ENCODE data around the gene NSUN2. TPM values are rescaled to one million over a fixed set of nuclear protein-coding genes. Genes with fewer than 3 reads are reported as not detected.

Gene NSUN2
- total and polyA plus RNA-seq, 9 donors = 33.5 to 52.1 (median 39.3) TPM

GRCh38 chr5:6678385-6678784 lies 45.5 kb upstream of the NSUN2 start:
- intact Hi-C loops (cut with DNase I) = no loop called here
- H3K27me3 ChIP-seq = no peaks in the 10 kb centered on the region
- no peak for DNase-seq
- no peak overlapping the region for H3K4me3 ChIP-seq
- H3K4me1 ChIP-seq (ENCODE audit: insufficient read depth) = no peaks in the 10 kb centered on the region
- 86 to 94% (median 89%) methylated on average over 1 of the region's 1 CpG for WGBS, 3 donors
- H3K27ac ChIP-seq = no peak overlapping the region
- no peaks in the 10 kb centered on the region for H3K9me3 ChIP-seq
- H3K36me3 ChIP-seq = no peaks in the 10 kb centered on the region
- no peak for TF ChIP-seq EP300 (IDR thresholded peaks at IDR 0.05)

- Histone ChIP-seq H3K36me3 (no peaks in the 10 kb centered on the region), H3K27ac (no peak overlapping the region), H3K4me1 (ENCODE audit: insufficient read depth) (no peaks in the 10 kb centered on the region), H3K4me3 (no peak overlapping the region), H3K27me3 (no peaks in the 10 kb centered on the region), H3K9me3 (no peaks in the 10 kb centered on the region)
- intact Hi-C loops (cut with DNase I) = no loop called here
- TF ChIP-seq POLR2A (IDR thresholded peaks at IDR 0.05) (no peak), EP300 (IDR thresholded peaks at IDR 0.05) (no peak), CTCF (IDR thresholded peaks at IDR 0.05) (no peak)
- no peak for DNase-seq
- WGBS, 3 donors = 64 to 76% (median 75%) methylated on average over 2 of the region's 2 CpGs
These were observed 43.9 kb upstream of the NSUN2 start for GRCh38 chr5:6676702-6677101.

- intact Hi-C loops (cut with DNase I) = no loop called here
- TF ChIP-seq POLR2A (IDR thresholded peaks at IDR 0.05) (no peak), EP300 (IDR thresholded peaks at IDR 0.05) (no peak), CTCF (IDR thresholded peaks at IDR 0.05) (no peak)
- DNase-seq = no peak
- 91 to 96% (median 95%) methylated on average over 5 of the region's 5 CpGs for WGBS, 3 donors
- Histone ChIP-seq H3K4me3 (no peak overlapping the region), H3K9me3 (no peaks in the 10 kb centered on the region), H3K36me3 (no peaks in the 10 kb centered on the region), H3K4me1 (ENCODE audit: insufficient read depth) (no peaks in the 10 kb centered on the region), H3K27ac (no peak overlapping the region), H3K27me3 (no peaks in the 10 kb centered on the region)
These were observed 43.1 kb upstream of the NSUN2 start for GRCh38 chr5:6675784-6676491.

- no peaks in the 10 kb centered on the region for H3K27me3 ChIP-seq
- 93 to 95% (median 94%) methylated on average over 10 of the region's 10 CpGs for WGBS, 3 donors
- no peak overlapping the region for H3K4me3 ChIP-seq
- no peaks in the 10 kb centered on the region for H3K9me3 ChIP-seq
- H3K4me1 ChIP-seq (ENCODE audit: insufficient read depth) = no peaks in the 10 kb centered on the region
- H3K27ac ChIP-seq = no peak overlapping the region
- TF ChIP-seq EP300 (IDR thresholded peaks at IDR 0.05) (no peak), CTCF (IDR thresholded peaks at IDR 0.05) (no peak), POLR2A (IDR thresholded peaks at IDR 0.05) (no peak)
- DNase-seq = no peak
- intact Hi-C loops (cut with DNase I) = no loop called here
- H3K36me3 ChIP-seq = no peaks in the 10 kb centered on the region
These were observed 42.0 kb upstream of the NSUN2 start for GRCh38 chr5:6674886-6675285.

GRCh38 chr5:6674421-6674820 lies 41.6 kb upstream of the NSUN2 start:
- TF ChIP-seq CTCF (IDR thresholded peaks at IDR 0.05) (no peak), EP300 (IDR thresholded peaks at IDR 0.05) (no peak), POLR2A (IDR thresholded peaks at IDR 0.05) (no peak)
- intact Hi-C loops (cut with DNase I) = no loop called here
- H3K4me3 ChIP-seq = no peak overlapping the region
- no peaks in the 10 kb centered on the region for H3K27me3 ChIP-seq
- H3K9me3 ChIP-seq = no peaks in the 10 kb centered on the region
- H3K27ac ChIP-seq = no peak overlapping the region
- H3K4me1 ChIP-seq (ENCODE audit: insufficient read depth) = no peaks in the 10 kb centered on the region
- H3K36me3 ChIP-seq = no peaks in the 10 kb centered on the region
- DNase-seq = no peak
- WGBS, 3 donors = 92 to 95% (median 95%) methylated on average over 3 of the region's 3 CpGs

All from ovary (tissue), 9 donors.